HG03342 (cell line): ENCODE measurements around the gene SERPINE2.

Experiments
- ATAC-seq: cut with Tn5 transposase; IDR thresholded peaks from one replicate; pipeline ENCODE4 v1.9.1; 2021; ENCODE audit warnings: mild to moderate bottlenecking, moderate library complexity; ENCODE audit not compliant: unreplicated experiment

Gene SERPINE2, protein sequence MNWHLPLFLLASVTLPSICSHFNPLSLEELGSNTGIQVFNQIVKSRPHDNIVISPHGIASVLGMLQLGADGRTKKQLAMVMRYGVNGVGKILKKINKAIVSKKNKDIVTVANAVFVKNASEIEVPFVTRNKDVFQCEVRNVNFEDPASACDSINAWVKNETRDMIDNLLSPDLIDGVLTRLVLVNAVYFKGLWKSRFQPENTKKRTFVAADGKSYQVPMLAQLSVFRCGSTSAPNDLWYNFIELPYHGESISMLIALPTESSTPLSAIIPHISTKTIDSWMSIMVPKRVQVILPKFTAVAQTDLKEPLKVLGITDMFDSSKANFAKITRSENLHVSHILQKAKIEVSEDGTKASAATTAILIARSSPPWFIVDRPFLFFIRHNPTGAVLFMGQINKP

DNA sequence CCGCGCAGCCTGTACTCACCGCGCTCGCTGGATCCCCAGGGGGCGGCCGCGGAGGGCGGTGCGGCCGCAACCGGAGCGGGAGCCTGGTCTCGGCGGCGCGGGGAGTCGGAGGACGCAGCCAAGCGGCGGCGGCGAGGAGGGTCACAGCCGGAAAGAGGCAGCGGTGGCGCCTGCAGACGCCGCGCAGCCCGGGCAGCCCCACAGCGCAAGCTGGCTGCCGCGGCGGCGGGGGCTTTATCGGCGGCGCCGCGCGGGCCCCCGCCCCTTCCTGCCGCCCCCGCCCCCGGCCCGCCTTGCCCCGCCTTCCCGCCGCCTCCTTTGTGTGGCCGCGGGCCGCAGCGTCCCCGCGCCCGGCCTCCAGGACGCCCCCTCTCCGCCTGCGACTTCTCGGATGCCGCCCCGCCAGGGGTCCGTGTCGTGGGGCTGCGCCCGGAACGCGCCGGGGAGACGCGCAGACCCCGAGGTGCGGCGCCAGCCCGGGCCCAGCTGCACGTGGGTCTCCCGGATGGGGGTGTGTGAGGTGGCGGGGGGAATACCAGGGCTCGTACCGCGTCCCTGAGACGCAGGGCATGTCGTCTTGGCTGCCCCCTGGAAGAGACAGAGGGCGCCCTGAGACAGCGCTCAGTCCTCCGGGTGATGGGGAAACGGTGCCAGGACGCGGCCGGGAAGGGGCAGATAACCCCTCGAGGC, at the start of gene SERPINE2:
Gene SERPINE2 (minus strand): TSS at position 207 of the 690 bp plus-strand sequence. CDS start 37,386 bp downstream, outside the sequence.
- ATAC-seq = peak; percentile 50

DNA sequence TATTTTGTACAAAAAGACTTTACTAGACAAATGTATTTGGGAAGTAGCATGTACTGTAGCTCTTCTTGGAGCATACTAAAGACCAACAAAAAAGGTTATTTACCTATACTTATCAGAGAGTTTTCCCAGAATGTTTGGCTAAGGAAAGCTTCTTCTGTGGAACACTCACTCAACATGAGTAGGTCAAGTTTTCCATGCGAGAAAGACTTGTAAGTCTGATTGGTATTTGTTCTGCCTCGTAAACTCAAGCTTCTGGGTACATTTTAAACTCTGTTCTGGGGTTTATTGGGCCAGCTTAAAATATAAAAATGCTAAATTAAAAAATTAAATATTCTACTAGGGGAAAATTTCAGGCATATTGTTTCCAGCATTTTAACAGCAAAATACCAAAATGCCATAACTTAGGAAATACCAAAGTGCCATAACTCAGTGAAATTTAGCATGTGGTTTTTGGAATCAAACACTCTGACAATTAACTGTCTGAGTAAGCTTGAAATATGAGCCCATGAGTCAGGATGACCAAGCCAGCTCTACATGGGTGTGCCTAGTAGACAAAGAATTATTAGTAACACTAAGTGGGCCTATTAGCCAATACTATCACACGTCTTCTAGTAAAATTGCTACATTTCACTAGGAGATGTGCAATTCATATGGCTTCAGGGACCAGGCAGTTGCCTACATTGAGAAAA, 47.3 kb upstream of the SERPINE2 start:
- no peak for ATAC-seq

DNA sequence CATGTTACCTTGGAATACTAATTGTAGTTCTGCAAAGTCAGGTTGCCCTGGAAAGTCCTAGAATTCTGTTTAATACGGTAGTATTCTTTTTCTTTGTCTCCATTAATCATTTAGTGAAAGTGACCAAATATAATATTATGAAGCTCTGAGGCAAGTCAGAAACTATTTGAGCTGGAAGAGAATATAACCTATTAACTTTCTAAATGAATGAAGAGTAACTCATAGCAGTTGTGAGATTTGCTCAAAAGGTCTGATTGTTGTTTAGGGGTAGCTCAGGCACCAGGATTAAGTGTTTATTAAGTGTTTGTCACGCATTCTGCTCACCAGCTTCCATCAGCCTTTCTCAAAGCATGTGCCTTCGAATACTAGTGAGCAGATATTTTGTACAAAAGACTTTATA, 46.7 kb upstream of the SERPINE2 start:
- no peak for ATAC-seq

DNA sequence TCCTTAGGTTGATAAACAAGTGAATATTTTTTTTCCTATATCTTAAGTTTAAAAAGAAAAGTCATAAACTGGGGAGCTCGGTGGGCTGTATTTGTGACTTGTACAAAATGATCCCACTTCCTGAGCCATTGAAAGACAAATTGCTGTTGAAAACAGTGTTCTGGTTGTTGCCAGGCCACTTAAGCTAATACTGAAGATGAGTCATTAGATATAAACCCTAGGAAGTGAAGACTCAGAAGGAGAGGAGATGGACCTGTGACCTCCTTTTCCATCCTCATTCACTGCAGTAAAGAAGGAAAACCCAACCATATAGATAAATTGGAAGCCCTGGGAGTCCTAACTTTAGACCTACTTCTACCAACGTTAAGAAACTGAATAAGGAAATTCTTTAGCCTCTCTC, 46.2 kb upstream of the SERPINE2 start:
- no peak for ATAC-seq

DNA sequence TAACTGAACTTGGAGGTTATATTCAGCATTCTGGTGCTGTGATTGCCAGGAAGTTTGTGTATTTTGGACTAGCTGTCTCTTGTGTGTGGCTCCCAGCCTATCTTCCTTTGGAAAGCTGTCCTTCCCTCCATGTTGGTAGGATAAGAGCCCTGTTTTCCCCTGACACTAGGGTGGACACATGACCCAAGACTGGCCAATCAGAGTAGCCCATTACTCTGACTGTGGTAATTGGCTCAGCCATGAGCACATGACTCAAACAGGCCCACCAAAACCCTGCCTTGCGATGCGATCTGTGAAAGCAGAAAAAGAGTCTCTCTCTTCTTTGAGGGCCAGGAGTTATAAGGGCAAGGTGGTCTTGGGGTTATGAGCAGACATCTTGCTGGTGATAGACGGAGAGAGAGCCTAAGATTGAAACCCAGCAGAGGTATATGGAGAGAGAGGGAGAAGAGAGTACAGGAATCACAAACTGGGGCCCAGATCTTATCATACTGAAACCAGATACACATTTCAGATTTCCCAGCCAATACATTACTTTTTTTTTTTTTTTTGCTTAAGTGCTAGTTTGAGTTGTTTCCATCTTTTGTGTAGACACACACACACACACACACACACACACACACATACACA, 45.3 kb upstream of the SERPINE2 start:
- ATAC-seq = no peak

DNA sequence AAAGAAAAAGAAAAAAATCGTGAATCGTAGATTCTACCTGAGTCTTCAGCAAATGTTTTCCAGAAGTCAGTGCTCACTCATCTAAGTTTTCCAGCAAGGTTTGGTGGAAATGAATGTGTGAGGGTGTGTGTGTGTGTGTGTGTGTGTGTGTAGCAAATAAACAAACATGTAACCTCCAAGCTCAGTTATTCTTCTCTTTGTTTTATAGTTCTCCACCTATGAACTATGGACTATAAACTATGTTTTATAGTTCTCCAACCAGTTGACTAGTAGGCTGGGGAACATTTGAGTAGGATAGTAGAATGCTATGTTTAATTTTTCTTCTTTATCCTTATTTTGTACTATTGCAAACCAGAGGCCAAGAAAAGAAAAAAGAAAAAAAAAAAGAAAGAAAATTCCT, 44.6 kb upstream of the SERPINE2 start:
- ATAC-seq = no peak

DNA sequence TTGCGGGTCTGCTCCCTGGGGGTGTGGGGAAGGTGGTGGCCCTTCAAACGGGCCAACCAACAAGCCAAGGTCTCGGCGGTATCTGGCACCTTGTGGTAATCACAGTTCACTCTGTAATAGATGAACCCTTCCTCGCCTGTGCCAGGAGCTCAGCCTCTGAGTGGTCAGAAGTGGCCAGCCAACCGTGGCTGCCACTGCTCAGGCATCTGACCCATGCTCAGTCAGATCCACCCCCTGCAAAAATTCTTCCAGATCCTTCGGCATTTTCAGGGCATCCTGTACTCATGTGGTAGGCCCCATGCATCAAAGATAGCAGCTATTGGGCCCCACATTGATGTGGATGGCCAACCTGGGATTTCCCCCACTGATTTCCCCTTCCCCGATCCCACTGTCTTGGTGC, 39.6 kb upstream of the SERPINE2 start:
- no peak for ATAC-seq

DNA sequence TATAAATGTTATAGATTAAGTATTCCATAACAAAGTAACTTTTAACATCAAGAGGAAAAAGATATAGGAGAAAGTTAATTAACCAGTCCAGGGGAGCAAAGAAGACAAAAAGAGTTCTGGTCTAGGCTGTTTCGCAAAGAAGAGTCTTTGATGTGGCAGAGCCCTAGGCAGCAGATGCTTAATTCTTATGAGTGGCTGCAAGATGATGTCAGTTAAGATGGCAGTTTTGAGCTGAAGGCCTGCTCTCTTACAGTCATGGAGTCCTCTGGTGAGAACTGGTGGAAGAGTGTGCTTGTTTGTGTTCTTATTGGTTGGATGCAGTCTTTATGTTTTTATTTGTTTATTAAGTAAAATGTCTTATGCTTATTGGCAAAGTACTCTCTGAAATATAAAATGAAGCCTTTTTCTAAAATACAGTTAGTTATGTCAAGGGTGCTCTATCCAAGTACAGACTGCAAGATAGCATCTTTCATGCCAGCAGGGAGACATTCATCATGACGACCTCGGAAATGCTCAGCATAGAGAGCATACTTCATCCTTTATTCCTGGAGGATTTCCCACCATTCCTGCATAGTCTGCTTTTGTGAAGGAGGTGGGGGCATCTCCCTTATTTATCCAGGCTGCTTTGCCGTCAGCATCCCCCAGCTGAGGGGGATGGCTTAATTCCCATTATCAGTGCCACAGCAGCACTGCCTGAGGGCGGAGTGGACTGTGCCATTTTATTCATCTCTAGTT, 38.9 kb upstream of the SERPINE2 start:
- no peak for ATAC-seq

DNA sequence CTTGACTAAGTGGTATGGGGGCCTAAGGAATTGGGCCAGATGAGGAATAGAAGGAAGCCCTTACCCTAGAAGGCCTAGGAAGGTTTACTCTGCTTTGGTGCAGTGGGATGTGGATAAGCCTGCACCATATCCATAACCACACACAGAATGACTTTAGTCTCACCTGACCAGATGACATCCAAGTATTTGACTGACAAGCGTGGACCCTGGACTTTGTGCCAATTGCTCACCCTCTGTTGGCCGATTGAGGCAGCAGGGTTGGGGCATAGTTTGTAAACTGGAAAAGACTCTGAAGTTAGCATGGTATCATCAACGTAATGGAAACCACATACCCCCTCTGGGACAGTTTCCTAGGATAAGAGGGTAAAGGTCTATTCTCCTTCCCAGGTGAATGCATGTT, 36.5 kb upstream of the SERPINE2 start:
- no peak for ATAC-seq

DNA sequence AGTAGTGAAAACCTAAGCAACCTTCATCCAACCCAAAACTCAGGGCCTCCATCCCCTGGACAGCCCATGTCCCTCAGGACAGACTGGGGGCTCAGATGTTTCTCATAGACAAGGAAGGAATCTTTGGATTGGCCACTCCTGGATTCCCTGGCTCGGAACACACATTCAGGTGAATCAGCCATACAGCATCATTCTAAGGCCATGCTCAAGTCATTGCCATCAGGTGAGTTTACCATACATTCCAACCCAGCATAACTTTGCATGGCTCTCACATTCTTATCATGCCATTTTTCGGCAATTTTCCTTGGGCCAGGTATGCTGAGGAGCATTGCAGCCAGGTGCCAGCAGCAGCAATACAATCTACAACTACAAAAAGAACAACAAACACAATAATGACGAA, 34.6 kb upstream of the SERPINE2 start:
- ATAC-seq = no peak

DNA sequence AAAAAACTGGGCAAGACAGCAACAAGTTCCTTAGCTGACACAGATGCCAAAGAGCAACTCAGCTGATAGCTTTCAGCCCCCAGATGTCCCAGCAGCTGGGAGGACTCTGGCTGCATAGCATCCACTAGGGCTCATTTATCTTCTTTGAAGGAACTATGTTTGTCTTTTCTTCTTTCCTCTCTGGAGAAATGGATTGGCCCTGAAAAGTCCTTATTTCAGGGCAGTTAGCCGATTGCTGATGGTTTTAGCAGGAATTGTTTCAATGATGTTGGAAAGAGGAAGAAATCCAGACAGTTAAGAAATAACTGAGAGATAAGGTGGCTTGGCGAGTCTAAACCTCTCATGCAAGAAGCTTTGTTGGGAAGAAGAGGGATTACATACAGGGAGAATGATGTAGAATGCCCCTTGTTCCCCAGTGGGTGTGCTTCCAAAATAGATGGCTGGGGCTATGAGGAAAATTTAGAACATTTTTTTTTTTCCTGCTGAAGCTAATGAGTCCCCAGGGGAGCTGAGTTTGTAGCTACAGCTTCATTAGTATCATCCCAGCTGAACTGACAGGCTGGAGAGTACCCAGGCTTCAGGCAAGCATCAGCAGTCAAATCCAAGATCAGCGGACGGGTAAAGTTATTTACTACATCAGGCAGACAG, 33.6 kb upstream of the SERPINE2 start:
- no peak for ATAC-seq

DNA sequence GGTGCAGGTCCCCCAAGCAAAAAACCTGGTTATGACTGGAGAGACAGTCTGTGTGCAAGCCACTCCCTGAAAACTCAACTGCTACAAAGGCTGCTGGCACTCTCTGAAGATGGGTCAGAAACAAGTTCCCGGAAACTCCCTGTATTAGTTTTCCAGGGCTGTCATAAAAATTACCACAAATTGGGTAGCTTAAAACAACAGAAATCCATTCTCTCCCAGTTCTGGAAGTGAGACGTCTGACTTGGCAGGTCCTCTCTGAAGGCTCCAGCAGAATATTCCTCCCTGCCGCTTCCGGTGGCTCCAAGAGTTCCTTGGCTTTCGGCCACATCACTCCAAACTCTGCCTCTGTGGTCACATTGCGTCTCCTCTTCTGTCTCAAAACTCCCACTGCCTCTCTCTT, 30.1 kb upstream of the SERPINE2 start:
- ATAC-seq = no peak

DNA sequence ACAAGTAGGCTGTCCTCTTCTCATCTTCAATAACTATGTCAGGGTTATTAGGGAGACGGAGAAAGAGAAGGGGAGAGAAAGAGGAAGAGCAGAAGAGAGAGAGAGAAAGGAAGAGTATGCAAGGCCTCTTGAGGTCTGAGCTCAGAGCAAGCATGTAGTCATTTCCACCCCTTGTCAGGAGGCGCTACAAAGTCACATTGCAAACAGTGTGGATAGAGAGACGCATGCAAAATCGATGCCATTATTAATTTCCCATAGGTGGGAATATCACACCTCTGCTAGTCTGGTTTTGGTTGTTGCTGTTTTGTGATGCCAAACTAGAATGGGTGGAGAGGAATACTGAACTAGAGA, 24.2 kb upstream of the SERPINE2 start:
- peak; percentile 32 for ATAC-seq

DNA sequence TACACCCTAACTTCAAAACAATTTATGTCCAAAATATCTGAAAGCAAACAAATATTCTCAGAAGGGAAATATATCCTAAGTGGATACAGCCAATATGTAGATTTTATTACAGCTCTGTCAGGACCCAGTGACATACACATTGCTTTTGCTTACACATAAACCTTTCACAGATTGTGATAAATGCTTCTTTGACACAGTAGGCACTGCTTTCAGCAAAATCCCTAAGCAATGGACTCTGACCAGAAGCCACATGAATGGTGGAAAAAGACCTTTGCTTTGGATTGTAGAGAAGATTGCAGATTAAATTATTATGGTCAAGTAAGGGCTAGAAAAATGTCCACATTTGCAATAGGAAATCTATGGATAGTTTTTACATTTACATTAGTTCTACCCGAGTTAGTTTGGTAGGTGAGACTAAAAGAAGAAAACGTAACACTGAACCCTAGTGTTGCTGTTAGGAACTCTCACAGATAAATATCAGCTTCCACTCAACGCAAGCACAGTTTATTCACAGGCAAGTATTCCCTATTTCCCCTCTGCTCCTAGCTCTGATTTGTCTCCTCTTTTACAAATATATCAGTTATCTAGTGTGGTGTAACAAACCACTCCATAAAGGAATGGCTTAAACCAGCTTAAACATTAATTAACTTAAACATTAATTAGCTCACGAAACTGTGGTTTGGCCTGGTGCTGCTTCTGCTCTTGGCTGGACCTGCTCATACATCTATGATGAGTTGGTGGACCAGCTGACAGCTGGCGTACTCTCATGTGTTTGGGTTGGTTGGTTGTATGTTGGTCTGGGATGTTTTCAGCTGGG, 23.6 kb upstream of the SERPINE2 start:
- peak; percentile 64 for ATAC-seq

DNA sequence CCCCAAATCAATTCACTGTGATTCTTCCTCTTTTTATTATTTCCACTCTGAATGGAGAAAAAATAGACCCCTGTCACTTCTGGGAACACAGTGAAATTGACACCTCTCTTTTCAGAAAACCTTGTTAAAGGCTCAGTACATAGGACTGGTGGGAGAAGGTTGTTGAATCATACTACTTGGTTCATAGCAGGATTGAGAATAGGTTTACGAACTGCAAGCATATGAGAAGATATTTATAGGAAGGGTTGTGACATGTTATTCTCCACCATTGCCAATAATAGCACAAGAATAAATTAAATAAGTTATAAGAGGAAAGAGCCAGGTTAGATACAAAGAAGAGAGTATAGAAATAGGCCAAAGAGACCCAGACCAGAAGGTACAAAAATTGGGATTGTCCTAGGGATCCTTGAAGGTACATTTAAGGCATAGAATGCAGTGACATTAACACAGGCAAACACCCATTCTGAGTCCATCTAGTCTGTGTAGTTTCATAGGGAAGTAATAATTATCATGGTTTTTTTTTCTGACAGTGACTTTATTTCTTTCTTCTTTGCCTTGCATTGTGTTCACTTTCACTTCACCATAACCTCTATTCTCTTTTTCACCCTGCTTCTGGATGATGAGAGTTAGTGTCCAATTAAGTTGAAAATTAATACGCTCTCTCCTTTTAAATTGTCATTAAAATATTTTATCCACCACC, 21.8 kb upstream of the SERPINE2 start:
- ATAC-seq = no peak

DNA sequence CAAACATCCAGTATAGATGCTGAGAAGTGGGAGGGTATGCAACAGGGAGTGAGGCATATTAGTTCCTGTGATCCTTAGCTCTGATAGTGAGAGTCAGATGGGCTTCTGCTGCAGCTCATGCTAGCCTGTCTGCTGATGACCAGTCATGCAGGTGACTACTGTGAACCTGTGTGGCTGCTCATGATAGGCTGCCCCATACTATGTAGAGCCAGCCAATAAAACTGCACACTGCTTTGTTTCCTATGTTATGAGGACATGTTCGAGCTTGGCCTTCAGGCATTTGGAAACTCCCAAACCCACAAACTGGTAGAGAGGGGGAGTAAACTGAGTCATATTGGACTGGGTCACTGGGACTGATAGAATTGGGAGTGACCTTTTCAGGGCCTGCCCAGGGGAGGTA, 20.1 kb upstream of the SERPINE2 start:
- no peak for ATAC-seq

DNA sequence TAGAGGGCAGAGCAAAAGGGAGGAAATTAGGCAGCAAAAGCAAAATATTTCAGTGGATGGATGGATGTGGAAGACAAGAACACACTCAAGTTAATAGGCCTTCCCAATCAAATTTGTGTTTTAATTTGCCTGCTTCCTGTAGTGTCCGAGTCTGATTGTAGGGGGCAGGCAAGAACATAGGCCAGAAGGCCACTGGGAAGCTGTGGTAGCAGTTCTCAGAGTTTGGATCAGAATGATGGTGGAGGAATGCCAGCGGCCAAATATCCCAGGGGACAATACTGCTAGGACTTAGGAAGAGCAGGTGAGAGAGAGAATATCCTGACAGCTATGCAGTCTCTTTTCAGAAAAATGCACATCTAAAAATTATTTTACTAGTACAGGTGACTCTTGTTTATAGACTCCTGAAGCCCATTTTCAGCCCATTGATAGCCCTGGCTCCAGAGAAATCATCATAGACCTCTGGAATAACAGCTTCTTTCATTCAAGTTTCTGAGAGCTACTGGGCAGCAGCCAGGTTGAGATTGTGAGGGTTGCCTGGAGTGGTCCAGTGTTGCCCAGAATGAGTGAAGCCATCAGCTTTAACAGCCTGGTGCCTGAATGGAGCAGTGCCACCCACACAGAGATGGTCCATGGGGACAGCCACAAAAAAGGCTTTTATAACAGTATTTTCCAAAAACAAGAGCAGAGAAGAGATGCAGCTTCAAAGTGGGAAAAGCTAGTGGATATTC, 19.1 kb upstream of the SERPINE2 start:
- no peak for ATAC-seq

DNA sequence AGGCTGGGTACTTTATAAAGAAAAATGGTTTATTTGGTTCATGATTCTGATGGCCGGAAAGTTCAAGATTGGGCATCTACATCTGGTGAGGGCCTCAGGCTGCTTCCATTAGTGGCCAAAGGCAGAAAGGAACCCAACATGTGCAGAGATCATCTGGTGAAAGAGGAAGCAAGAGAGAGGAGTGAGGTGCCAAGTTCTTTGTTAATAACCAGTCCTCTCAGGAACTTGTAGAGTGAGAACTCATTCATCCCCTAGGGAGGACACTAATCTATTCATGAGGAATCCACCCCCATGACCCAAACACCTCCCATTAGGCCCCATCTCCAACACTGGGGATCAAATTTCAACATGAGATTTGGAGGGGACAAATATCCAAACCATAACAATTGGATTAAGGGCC, 17.8 kb upstream of the SERPINE2 start:
- no peak for ATAC-seq
